ENCODE measurements around the gene CBX5.

DNA sequence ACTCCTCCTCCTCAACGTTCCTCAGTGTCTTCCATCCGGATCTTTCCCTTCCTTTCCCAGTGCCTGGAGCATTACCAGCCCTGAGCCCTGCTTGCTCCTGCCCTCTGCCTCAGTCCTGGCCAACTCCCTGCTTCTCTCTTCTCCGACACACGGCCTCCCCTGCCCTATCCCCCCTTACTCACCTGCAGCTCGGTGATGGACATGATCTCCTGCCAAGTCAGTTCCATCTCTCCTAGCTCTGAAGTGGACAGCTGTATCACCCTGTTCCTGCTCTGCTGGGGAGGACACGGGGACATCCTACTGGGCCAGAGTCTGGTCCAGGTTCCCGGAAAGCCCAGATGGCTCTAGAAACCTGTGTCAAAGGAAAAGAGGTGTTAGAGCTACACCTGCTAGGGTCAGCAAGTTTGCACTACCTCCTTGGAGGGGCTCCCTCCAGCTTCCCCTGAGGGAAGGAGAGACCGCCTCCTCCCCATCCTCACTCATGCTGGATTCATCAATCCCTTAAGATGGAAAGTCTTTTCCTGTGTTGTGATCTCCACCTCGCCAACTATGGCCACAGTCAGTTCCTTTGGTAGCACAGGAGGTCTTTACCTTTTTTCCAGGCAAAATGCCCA lies 15.1 kb upstream of the CBX5 start:
- TF ChIP-seq EZH2 (IDR thresholded peaks at IDR 0.05; ENCODE audit: insufficient read depth, poor library complexity, severe bottlenecking) (no peak), EZH2phosphoT487 (IDR thresholded peaks at IDR 0.05; ENCODE audit: insufficient read depth, low read depth) (no peak)

All from GM23248 (cell line).